ENCODE data around the gene GCNT4.

DNA sequence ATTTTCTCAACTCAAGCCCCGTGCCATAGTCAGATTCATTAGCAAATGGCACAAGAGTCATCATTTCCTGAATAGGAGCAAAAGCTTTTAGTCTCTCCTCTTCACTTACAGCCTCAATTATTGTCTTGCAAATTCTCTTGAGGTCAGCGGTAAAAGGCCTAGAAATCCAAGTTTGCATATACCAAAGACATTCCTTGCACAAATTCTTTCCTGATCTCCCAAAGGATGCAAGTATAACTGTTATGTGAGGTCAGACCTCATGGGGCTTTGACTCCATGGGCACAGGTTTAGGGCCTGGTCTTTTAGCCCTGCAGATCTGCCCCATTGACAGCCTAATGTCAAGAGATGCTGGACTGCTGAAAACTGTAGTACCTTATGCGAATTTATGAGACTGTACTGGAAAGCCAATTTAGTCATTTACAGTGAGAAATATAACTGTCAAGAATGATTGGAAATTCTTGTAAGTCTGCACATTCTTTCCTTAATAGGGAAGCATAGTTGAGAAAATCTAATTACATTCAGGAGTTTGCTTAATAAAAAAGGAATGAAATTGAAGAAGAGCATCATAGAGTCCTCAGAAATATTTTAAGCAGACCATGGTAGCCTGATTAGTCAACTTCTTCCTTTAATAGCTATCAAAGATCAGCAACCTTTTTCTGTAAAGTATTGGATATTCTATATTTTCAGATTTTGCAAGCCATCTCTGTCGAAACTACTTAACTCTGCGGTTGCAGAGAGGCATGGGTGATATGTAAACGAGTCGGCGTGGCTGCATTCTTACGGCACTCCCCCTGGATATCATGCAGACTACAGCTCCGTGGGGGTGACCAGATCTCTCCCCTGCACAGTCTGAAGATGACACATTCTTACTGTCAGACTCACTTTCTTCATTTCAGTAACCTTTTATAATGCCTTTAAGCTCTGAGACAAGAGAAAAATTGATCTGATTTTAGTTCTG is 45.2 kb downstream of the GCNT4 start:
- TF ChIP-seq, protein P1, sequence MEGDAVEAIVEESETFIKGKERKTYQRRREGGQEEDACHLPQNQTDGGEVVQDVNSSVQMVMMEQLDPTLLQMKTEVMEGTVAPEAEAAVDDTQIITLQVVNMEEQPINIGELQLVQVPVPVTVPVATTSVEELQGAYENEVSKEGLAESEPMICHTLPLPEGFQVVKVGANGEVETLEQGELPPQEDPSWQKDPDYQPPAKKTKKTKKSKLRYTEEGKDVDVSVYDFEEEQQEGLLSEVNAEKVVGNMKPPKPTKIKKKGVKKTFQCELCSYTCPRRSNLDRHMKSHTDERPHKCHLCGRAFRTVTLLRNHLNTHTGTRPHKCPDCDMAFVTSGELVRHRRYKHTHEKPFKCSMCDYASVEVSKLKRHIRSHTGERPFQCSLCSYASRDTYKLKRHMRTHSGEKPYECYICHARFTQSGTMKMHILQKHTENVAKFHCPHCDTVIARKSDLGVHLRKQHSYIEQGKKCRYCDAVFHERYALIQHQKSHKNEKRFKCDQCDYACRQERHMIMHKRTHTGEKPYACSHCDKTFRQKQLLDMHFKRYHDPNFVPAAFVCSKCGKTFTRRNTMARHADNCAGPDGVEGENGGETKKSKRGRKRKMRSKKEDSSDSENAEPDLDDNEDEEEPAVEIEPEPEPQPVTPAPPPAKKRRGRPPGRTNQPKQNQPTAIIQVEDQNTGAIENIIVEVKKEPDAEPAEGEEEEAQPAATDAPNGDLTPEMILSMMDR (conservative IDR thresholded peaks at IDR 0.05): no peak
- TF ChIP-seq ZFX (IDR thresholded peaks at IDR 0.05): no peak
